ENCODE results near the gene DSCAML1. TPM values are rescaled to one million over a fixed set of nuclear protein-coding genes. Genes with fewer than 3 reads are reported as not detected.

DSCAML1 gene
- total RNA-seq, 4 donors from 2014 or later, result 0.20 to 1.1 (median 0.36) TPM

DNA sequence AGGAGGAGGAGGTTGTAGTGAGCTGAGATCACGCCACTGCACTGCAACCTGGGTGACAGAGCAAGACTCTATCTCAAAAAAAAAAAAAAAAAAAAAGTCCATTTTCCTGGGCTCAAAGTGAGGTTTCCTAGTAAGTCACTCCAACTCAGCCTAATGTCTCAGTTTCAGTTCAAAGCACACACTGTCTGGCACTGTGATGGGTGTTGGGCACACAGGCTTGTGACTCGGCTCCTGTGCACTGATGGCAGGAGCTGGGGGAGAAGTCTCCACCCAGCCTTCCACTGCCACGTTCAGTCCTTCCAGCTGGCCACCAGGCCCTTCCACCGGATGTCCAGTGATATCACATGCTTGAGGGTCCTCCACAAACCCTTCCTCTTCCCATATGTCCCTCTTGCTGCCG, 283.4 kb downstream of the DSCAML1 start:
- TF ChIP-seq CTCF (IDR thresholded peaks at IDR 0.05) (no peak), EP300 (IDR thresholded peaks at IDR 0.05) (no peak), POLR2A (IDR thresholded peaks at IDR 0.05) (no peak)
- Histone ChIP-seq H3K27me3 (no peaks in the 10 kb centered on the region), H3K4me3 (no peak overlapping the region), H3K4me1 (peaks cover 0 to 20% (median 2%) of the 10 kb centered on the region in 4 donors), H3K36me3 (no peaks in the 10 kb centered on the region), H3K9me3 (no peaks in the 10 kb centered on the region), H3K27ac (no peak overlapping the region)
- DNase-seq (ENCODE audit: low spot score in 2 of 2), result no peak
- 62 to 69% methylated on average over 5 of the region's 5 CpGs for WGBS, 2 donors

GRCh38 chr11:117511931-117512539, 285.0 kb downstream of the DSCAML1 start:
- H3K27me3 ChIP-seq, result no peaks in the 10 kb centered on the region

DNA sequence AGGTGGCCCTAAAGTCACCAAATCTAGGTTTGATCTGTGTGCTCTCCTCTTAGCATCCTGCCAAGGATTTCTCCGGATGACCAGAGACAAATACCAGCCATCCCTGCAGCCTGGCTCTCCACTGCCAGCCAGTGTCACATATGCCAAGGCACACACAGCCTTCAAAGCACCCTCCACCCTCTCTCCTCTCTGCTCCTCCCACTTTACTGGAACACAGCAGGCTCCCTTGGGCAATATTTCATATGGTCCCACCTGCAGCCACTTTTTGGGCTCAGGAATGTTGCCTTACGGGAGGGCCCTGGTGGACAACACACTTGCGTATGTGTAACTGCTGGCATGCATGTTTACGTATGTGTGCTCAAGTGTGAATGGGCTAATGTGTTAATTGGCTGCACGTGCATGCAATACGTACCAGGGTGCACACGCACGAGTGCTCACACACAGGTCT, 285.5 kb downstream of the DSCAML1 start:
- Histone ChIP-seq H3K9me3 (no peaks in the 10 kb centered on the region), H3K36me3 (no peaks in the 10 kb centered on the region), H3K4me1 (peaks cover 0 to 20% (median 2%) of the 10 kb centered on the region in 4 donors), H3K27me3 (no peaks in the 10 kb centered on the region), H3K27ac (no peak overlapping the region), H3K4me3 (no peak overlapping the region)
- TF ChIP-seq EP300 (IDR thresholded peaks at IDR 0.05), result no peak
- no peak for TF ChIP-seq CTCF (IDR thresholded peaks at IDR 0.05)
- no peak for TF ChIP-seq POLR2A (IDR thresholded peaks at IDR 0.05)
- WGBS, 2 donors, result 49 to 64% methylated on average over 8 of the region's 8 CpGs
- DNase-seq (ENCODE audit: low spot score in 2 of 2), result no peak

More at GRCh38 chr11:117511931-117512539, 285.0 kb downstream of the DSCAML1 start:
- 30 to 36% methylated on average over 14 of the region's 14 CpGs for WGBS, 2 donors
- no peaks in the 10 kb centered on the region for H3K36me3 ChIP-seq
- no peak overlapping the region for H3K4me3 ChIP-seq
- no peak for DNase-seq (ENCODE audit: low spot score in 2 of 2)
- H3K9me3 ChIP-seq, result no peaks in the 10 kb centered on the region
- H3K27ac ChIP-seq, result no peak overlapping the region
- peaks cover 0 to 20% (median 2%) of the 10 kb centered on the region in 4 donors for H3K4me1 ChIP-seq
- TF ChIP-seq EP300 (IDR thresholded peaks at IDR 0.05), result no peak
- TF ChIP-seq POLR2A (IDR thresholded peaks at IDR 0.05), result no peak
- TF ChIP-seq CTCF (IDR thresholded peaks at IDR 0.05), result no peak

- no peak for DNase-seq (ENCODE audit: low spot score in 2 of 2)
- WGBS, 2 donors, result 69 to 72% methylated on average over 3 of the region's 3 CpGs
- no peak for TF ChIP-seq CTCF (IDR thresholded peaks at IDR 0.05)
- TF ChIP-seq POLR2A (IDR thresholded peaks at IDR 0.05), result no peak
- TF ChIP-seq EP300 (IDR thresholded peaks at IDR 0.05), result no peak
- no peaks in the 10 kb centered on the region for H3K36me3 ChIP-seq
- H3K27ac ChIP-seq, result no peak overlapping the region
- H3K4me1 ChIP-seq, result peaks cover 0 to 20% (median 2%) of the 10 kb centered on the region in 4 donors
- no peaks in the 10 kb centered on the region for H3K9me3 ChIP-seq
- H3K4me3 ChIP-seq, result no peak overlapping the region
- no peaks in the 10 kb centered on the region for H3K27me3 ChIP-seq
These were observed 286.4 kb downstream of the DSCAML1 start for GRCh38 chr11:117510646-117511045.

- Histone ChIP-seq H3K4me1 (peaks cover 0 to 20% (median 2%) of the 10 kb centered on the region in 4 donors), H3K36me3 (no peaks in the 10 kb centered on the region), H3K27me3 (no peaks in the 10 kb centered on the region), H3K27ac (no peak overlapping the region), H3K4me3 (no peak overlapping the region), H3K9me3 (no peaks in the 10 kb centered on the region)
- 71 to 79% methylated on average over 7 to 8 of the region's 8 CpGs for WGBS, 2 donors
- DNase-seq (ENCODE audit: low spot score in 2 of 2), result no peak
- TF ChIP-seq CTCF (IDR thresholded peaks at IDR 0.05), result no peak
- TF ChIP-seq POLR2A (IDR thresholded peaks at IDR 0.05), result no peak
- no peak for TF ChIP-seq EP300 (IDR thresholded peaks at IDR 0.05)
These were observed 287.5 kb downstream of the DSCAML1 start for GRCh38 chr11:117509543-117509942.

Data from tibial nerve (tissue), 4 donors.